ENCODE results near the gene SHQ1.

Gene SHQ1

DNA sequence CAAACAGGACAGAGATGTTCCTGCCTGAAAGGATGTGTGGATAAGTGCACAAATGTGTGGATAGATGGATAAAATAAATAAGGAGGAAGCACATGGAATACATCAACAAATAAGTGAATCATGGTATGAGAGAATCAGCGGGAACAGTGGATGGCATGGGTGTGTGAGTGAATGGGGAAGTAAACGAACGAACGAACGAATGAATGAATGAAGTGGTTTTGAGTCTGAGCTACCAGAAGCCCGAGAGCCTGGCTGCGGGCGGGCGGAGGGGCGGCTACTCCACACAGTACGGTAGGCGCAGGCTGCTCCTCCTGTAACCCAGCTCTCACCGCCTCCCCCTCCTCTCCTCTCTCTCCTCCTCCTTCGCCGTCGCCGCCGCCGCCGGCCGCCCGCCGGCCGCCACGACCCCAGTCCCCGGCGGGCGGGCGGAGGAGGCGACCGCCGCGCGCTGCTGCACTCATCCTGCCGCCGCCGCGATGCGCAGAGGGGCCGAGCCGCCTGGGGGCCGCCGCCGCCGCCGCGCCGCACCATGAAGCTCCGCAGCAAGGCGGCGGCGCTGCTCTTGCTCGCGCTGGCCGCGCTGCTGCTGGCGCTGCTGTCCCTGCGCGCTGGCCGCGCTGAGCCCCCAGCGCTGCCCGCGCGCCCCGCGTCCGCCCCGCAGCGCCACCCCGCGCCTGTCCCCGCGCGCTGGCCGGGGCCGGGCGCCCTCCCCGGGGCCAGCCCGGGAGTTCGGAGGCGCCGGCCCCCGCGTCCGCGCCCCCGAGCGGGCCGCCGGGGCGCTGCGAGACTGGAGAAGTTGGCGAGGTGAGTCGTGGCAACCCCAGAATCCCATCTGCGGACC lies 39.7 kb upstream of the SHQ1 start, which contains the start of gene GXYLT2:
GXYLT2 (plus strand) TSS at position 342 of the 841 bp plus-strand sequence; CDS start at position 530, 188 bp downstream.
- H3K4me3 ChIP-seq (replicated peaks; ENCODE audit: insufficient read depth, low read length): peak within 1 kb of the TSS; percentile 49
- DNase-seq (ENCODE audit: low read depth in 1 of 2, low spot score in 1 of 2): peak in 1 of 2 experiments; percentile 85
- no peaks in the 10 kb centered on the region for H3K27me3 ChIP-seq (ENCODE audit: insufficient read depth, poor library complexity, severe bottlenecking)
- TF ChIP-seq POLR2AphosphoS5 (IDR thresholded peaks at IDR 0.05; ENCODE audit: low read depth) (no peak; the same call in 1 of the 2 replicates), SPI1 (IDR thresholded peaks at IDR 0.05; ENCODE audit: borderline replicate concordance, low read depth) (no peak), GABPA (IDR thresholded peaks at IDR 0.05; ENCODE audit: low read depth) (no peak)
- TF ChIP-seq, protein P1, sequence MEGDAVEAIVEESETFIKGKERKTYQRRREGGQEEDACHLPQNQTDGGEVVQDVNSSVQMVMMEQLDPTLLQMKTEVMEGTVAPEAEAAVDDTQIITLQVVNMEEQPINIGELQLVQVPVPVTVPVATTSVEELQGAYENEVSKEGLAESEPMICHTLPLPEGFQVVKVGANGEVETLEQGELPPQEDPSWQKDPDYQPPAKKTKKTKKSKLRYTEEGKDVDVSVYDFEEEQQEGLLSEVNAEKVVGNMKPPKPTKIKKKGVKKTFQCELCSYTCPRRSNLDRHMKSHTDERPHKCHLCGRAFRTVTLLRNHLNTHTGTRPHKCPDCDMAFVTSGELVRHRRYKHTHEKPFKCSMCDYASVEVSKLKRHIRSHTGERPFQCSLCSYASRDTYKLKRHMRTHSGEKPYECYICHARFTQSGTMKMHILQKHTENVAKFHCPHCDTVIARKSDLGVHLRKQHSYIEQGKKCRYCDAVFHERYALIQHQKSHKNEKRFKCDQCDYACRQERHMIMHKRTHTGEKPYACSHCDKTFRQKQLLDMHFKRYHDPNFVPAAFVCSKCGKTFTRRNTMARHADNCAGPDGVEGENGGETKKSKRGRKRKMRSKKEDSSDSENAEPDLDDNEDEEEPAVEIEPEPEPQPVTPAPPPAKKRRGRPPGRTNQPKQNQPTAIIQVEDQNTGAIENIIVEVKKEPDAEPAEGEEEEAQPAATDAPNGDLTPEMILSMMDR (IDR thresholded peaks at IDR 0.05; ENCODE audit: insufficient read depth, low read length): no peak
- TF ChIP-seq, protein P2, sequence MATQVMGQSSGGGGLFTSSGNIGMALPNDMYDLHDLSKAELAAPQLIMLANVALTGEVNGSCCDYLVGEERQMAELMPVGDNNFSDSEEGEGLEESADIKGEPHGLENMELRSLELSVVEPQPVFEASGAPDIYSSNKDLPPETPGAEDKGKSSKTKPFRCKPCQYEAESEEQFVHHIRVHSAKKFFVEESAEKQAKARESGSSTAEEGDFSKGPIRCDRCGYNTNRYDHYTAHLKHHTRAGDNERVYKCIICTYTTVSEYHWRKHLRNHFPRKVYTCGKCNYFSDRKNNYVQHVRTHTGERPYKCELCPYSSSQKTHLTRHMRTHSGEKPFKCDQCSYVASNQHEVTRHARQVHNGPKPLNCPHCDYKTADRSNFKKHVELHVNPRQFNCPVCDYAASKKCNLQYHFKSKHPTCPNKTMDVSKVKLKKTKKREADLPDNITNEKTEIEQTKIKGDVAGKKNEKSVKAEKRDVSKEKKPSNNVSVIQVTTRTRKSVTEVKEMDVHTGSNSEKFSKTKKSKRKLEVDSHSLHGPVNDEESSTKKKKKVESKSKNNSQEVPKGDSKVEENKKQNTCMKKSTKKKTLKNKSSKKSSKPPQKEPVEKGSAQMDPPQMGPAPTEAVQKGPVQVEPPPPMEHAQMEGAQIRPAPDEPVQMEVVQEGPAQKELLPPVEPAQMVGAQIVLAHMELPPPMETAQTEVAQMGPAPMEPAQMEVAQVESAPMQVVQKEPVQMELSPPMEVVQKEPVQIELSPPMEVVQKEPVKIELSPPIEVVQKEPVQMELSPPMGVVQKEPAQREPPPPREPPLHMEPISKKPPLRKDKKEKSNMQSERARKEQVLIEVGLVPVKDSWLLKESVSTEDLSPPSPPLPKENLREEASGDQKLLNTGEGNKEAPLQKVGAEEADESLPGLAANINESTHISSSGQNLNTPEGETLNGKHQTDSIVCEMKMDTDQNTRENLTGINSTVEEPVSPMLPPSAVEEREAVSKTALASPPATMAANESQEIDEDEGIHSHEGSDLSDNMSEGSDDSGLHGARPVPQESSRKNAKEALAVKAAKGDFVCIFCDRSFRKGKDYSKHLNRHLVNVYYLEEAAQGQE (IDR thresholded peaks at IDR 0.05; ENCODE audit: insufficient replicate concordance, low read depth): no peak
- H3K27ac ChIP-seq (replicated peaks): peak within 1 kb of the TSS; percentile 52

DNA sequence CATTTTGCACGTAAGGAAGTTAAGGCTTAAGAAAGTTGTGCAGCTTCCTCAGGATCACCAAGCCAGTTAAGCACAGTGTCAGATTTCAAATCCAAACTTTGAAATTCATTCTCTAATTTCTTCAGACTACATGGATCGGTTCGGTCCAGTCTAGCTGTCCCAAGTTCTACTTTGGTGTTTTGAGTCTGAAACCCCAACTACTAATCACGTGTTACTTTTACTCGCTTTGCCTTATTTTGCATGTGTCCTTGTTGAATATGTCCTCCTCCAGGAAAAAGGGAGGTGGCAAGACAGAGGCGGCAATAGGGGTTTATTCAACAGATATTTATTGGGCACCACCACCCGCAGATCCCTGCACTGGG lies 39.1 kb upstream of the SHQ1 start:
- Histone ChIP-seq H3K4me3 (replicated peaks; ENCODE audit: insufficient read depth, low read length) (peak overlapping the region; percentile 49), H3K27me3 (ENCODE audit: insufficient read depth, poor library complexity, severe bottlenecking) (no peaks in the 10 kb centered on the region), H3K27ac (replicated peaks) (peak overlapping the region; percentile 41)
- DNase-seq (ENCODE audit: low read depth in 1 of 2, low spot score in 1 of 2): no peak
- TF ChIP-seq, protein P1 (IDR thresholded peaks at IDR 0.05; ENCODE audit: insufficient read depth, low read length): no peak
- TF ChIP-seq POLR2AphosphoS5 (IDR thresholded peaks at IDR 0.05; ENCODE audit: low read depth) (no peak), GABPA (IDR thresholded peaks at IDR 0.05; ENCODE audit: low read depth) (no peak), SPI1 (IDR thresholded peaks at IDR 0.05; ENCODE audit: borderline replicate concordance, low read depth) (no peak)
- TF ChIP-seq, protein P2 (IDR thresholded peaks at IDR 0.05; ENCODE audit: insufficient replicate concordance, low read depth): no peak

DNA sequence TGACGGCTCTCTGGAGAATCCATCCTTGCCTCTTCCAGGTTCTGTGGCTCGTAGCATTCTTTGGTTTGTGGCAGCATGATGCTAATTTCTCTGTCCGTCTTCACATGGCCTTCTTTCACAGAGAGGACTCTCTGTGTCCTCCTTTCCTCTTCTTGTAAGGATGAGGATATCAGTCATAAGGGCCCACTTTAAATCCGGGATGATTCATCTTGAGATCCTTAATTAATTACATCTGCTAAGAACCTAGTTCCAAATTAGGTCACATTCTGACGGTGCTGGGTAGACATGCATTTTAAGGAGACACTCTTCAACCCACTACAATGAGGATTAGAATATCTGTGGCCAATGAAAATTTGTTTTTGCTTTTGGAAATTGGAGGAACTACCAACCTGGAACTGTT lies 23.9 kb upstream of the SHQ1 start:
- TF ChIP-seq POLR2AphosphoS5 (IDR thresholded peaks at IDR 0.05; ENCODE audit: low read depth): no peak
- H3K27ac ChIP-seq (replicated peaks): no peak overlapping the region
- no peak for DNase-seq (ENCODE audit: low read depth in 1 of 2, low spot score in 1 of 2)

DNA sequence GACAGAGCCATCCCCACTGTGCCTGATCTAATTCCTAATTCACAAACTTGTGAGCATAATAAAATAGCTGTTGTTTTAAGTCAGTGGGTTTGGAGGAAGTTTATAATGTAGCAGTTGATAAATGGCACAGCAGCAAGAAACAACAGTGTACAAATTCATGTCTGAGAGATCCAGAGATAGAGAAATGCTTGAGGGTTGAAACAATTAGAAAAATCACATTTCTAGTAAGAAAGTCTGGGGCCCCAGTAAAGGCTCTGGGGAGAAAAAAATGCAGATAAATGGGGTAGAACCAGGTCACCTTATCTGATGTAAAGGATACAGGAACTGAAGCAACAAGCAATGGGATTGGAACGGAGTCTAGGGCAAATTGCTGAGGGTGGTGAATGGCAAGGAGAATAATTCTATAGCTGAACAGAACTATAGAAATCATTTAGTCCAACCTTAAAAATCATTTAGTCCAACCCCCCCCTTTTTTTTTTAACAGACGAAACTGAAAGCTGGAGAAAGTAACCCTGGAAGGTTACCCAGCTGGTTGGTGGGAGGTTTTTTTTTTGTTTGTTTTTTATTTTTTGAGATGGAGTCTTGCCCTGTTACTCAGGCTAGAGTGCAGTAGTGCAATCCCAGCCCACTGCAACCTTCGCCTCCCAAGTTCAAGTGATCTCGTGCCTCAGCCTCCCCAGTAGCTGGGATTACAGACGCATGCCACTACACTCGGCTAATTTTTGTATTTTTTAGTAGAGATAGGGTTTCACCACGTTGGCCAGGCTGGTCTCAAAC lies 14.3 kb upstream of the SHQ1 start:
- no peak for DNase-seq (ENCODE audit: low read depth in 1 of 2, low spot score in 1 of 2)
- no peaks in the 10 kb centered on the region for H3K27me3 ChIP-seq (ENCODE audit: insufficient read depth, poor library complexity, severe bottlenecking)
- no peak for TF ChIP-seq GABPA (IDR thresholded peaks at IDR 0.05; ENCODE audit: low read depth)
- no peak for TF ChIP-seq SPI1 (IDR thresholded peaks at IDR 0.05; ENCODE audit: borderline replicate concordance, low read depth)
- H3K27ac ChIP-seq (replicated peaks): no peak overlapping the region
- no peak overlapping the region for H3K4me3 ChIP-seq (replicated peaks; ENCODE audit: insufficient read depth, low read length)

More for the DNA sequence above, 23.9 kb upstream of the SHQ1 start:
- Histone ChIP-seq H3K27me3 (ENCODE audit: insufficient read depth, poor library complexity, severe bottlenecking) (no peaks in the 10 kb centered on the region), H3K4me3 (replicated peaks; ENCODE audit: insufficient read depth, low read length) (no peak overlapping the region)
